ENCODE data around the gene OR2V2.

Gene OR2V2

DNA sequence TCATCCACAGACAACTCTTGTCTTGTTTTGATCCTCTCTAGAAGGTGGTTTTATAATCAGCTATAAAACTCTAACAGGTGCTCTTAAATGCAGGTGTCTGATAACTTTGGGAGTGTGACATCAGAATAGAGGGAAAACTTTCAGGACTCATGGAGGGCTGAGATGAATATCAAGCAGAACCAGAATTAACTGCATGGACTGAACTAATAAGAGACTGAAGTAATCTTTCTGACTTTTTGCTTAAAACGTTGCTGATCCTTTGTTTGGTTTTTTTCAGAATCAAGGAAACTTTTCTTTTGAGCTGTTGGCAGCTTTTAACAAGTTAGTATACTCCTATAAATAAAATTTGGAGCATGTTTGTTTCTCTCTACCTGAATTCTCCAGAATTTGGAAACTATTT lies 2.3 kb upstream of the OR2V2 start:
- DNase-seq = no peak

- no peak for DNase-seq
These were observed 2.0 kb downstream of the OR2V2 start for GRCh38 chr5:181149355-181149754.

DNA sequence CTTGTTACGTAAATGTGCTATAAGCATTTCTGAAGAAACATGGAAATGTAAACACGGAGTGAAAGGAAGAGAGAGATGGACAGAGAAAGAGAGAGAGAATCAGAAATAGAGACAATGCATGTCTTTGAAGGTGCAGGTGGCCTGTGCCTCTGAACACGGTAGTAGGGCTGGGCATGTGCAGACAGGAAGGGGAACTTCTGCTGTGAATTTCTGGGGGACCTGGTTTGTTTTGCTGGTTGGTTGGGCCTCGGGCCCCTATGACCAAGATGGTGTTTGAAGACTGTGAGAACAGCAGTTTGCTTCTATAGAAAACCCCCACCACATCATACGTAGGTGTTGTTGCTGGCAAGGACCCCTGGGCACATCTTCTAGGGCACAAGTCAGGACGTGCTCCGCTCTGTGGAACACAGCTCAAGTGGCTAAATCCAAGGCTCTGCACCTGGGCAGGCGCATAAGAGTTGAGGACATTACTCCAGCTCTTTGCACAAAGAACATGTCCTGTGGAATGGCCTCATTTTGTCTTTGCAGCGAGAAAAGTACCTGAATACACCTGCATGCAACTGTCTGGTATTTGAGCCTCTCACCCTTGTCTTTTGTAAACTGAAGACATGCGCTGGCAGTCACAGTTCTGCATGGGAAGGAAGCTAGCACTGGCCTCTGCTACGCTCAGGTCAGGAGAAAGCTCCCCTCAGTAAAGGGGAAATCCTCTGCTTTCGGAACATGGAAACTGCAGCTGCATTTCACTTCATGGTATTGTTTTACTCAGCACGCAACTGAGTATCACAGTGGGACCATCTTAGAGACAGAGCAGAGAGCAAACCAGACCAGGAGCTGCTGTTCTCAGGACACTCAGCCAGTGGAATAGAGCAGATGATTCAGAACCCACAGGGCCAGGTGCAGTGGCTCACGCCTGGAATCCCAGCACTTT lies 2.7 kb downstream of the OR2V2 start:
- DNase-seq = no peak

DNA sequence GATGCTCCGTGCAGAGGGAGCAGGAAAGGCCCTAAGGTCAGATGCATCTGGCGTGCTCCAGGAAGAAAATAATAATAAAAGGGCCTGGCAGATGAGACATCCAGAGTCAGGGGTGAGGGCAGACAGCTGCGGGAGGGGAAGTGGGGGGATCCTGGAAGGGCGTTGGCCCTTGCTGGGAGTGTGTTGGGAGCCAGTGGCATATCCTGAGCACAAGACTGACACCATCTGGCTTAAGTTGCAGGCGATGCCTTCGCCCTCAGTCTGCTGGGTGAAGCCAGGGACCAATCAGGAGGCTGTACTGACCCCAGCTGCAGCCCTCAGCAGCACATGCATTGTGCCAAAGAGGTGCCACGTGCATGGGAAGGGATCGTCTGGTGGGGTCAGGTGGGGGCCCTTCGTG lies 3.8 kb downstream of the OR2V2 start:
- no peak for DNase-seq

- no peak for DNase-seq
These were observed 5.0 kb downstream of the OR2V2 start for GRCh38 chr5:181152406-181152805.

DNA sequence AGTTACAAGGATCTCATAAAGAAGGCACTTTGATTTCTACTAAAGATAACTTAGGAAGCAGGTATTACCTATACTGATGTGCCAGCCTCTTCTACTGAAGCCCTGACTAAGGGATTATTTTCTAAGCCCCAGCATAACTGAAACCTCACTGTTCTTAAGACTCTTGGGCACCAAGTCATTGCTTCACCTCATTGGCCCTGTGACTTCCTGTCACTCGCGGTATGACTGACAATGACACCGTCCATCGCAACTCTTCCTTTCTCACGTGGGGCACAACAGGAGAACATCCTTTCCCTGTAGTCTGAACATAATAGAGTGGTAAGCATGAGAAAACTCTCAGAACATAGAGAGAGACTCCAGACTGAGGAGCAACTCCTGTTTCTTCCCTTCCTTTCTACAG lies 6.4 kb downstream of the OR2V2 start:
- no peak for DNase-seq

DNA sequence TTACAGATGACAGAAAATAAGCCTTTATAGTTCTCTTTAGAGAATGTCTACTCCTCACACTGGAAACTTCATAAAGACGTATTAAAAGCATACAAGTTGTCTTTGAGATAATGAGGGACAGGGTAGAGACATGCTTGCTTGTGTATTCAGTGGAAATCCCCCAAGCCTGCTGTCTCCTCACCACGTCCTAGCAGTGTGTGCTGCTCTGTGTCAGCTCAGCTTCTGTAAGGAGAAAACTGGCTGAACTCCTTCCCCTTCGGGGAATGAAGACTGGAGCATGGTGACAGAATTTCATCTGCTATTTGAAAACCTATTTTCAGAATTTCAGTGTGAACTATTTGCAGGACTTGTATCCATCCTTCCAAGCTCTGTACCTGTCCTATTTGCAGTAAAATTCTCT lies 9.4 kb downstream of the OR2V2 start:
- no peak for DNase-seq

- DNase-seq = no peak
These were observed 11.5 kb downstream of the OR2V2 start for GRCh38 chr5:181158869-181159268.

- peak; percentile 97 for DNase-seq
These were observed 12.1 kb downstream of the OR2V2 start for GRCh38 chr5:181159286-181160151.

DNA sequence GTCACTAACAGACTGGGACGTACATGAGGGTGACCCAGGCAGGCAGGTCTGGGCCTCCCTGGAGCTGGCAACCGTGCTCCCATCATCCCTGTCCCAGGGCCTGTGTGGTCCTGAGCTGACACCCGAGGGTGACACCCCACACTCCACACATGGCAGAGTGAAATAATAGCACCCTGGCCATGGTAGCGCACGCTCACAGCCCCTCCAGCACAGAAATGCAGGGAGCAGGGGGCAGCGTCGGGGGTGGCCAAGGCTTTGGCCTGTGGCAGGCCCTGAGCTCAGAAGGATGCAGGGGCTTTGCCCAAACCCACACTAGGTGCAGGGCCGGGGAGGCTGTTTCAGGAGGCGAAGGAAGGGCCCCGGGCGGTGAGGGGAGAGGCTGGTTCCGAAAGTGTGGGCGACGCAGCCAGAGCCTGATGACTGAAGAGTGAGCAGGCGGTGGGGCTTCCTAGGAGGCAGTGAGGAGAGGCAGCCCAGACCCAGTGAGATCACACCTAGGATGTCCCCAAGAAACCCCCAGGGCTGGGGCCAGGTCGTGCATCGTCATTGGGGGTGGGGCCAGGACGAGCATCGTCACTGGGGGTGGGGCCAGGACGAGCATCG lies 12.9 kb downstream of the OR2V2 start:
- peak; percentile 93 for DNase-seq

- peak; percentile 85 for DNase-seq
These were observed 13.6 kb downstream of the OR2V2 start for GRCh38 chr5:181160755-181161533.

DNA sequence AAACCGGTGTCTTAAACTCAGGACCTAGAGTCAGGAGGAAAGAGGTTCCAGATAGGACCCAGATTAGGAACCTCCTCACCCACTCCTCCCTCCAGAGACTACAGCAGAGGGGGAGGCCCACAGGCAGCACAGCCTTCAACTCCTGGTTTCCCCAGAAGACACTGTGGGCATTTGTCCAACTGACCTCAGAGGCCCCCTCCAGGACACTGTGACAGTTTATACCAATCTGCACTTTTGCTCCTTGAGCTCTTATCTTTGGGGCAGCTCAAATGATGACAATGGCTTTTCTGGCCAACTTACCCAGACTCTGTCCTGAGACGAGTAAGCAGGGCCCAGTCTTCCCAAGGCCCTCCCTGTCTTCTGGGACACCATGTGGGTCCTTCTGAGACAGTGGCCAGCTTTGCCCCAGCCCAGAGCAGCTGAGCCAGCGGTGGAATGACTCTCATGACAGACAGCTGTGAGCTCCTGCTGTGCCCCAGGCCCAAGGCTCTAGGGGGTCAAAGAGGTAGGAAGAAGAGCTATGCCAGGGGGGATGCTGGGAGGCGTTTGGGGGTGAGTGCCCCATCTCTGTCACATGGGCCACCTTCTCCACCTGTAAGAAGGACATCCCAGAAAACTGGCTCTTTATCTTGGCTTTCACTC lies 14.3 kb downstream of the OR2V2 start:
- DNase-seq = no peak

DNA sequence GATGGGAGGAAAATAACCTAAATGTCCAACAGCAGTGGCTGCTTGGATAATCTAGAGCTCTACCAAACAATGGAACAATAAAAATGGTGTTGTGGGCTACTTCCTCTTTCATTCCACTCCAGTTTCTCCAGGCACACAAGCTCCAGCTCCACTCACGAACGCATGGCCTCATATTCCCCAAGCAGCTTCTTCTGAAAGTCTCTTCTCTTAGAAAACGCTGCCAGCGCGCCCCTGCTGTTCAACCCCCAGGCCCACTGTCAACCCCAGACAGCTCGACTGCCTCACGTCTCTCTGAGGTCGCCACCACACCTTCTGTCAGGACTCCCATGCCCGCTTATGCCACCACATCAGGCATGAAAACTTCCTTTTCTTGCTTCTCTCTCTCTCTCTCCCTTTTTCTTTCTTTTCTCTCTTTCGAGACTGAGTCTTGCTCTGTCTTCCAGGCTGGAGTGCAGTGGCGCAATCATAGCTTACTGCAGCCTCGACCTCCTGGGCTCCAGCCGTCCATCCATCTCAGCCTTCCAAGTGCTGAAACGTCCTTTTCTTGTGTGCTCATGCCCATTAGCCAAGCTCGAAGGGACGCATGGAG lies 16.2 kb downstream of the OR2V2 start:
- DNase-seq = no peak

DNA sequence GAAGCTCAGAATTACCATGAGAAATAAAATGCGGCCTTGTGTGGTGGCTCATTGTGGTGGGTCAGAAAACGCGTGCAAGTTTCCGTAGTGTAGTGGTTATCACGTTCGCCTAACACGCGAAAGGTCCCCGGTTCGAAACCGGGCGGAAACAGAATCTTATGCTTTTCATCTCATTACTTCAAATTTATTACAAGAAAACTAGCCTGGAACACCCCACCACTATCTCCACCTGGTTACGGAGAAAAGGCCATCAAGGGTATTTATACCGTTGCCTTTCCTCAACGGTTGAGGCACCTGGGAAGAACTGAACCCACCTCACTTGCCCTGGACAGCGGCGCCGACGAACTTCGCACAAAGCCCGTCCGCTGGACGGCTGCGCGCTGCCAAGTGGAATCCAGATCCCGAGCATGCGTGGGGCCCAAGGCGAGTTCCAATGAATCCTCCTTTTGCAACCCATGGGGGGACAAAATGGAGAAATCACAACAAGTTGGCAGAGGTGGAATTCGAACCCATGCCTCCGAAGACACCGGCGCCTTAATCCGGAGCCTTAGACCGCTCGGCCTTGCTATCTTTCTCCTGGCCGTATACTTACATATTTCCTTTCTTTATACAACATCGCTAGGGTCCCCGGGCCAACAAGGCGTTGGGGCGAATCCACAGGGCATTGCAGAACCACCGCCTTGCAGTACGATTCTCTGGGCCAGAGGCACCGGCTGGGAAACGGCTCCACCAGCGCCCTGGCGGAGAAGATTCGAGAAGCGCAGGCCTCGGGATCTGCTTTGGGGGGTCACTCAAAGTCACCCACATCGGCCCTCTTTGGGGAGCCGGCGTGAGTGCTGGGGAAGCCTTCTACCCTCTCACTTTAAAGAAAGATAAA lies 16.9 kb downstream of the OR2V2 start:
- no peak for DNase-seq

GRCh38 chr5:181166812-181167733 lies 19.7 kb downstream of the OR2V2 start:
- no peak for DNase-seq

- peak; percentile 64 for DNase-seq
These were observed 20.6 kb downstream of the OR2V2 start for GRCh38 chr5:181167814-181168488.

GRCh38 chr5:181168595-181169118 lies 21.3 kb downstream of the OR2V2 start:
- no peak for DNase-seq

DNA sequence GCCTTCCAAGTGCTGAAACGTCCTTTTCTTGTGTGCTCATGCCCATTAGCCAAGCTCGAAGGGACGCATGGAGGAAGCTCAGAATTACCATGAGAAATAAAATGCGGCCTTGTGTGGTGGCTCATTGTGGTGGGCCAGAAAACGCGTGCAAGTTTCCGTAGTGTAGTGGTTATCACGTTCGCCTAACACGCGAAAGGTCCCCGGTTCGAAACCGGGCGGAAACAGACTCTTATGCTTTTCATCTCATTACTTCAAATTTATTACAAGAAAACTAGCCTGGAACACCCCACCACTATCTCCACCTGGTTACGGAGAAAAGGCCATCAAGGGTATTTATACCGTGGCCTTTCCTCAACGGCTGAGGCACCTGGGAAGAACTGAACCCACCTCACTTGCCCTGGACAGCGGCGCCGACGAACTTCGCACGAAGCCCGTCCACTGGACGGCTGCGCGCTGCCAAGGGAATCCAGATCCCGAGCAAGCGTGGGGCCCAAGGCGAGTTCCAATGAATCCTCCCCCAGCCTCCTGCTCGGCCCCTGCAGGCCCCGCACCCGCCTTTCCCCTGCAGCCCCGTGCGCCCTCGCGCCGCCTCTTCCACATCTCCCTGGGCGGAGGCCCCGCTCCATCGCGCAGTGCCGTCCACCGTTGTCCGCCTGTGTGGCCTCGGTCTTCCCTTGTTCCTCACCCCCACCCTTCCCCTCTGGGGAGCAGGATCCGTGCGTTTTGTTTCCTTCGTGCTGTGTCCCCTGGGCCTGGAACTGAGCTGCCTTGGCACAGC lies 22.3 kb downstream of the OR2V2 start:
- peak; percentile 89 for DNase-seq
